Measurements from ENCODE around the gene FPR1. TPM values are rescaled to one million over a fixed set of nuclear protein-coding genes. Genes with fewer than 3 reads are reported as not detected.

FPR1 gene
- total and polyA plus RNA-seq, 2 experiments from 2014 or later, result not detected

DNA sequence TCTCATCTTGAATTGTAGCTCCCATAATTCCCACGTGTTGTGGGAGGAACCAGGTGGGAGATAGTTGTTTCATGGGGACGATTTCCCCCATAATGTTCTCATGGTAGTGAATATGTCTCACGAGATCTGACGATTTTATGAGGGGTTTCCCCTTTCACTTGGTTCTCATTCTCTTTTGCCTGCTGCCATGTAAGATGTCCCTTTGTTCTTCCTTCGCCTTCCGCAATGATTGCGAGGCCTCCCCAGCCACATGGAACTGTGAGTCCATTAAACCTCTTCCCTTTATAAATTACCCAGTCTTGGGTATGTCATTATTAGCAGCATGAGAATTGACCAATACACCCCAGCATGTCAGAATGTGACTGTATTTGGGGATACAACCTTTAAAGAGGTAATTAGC is 3.9 kb upstream of the FPR1 start:
- Histone ChIP-seq H3K9me3 (ENCODE audit: low read depth) (no peaks in the 10 kb centered on the region), H3K79me2 (ENCODE audit: insufficient read depth) (no peaks in the 10 kb centered on the region), H4K20me1 (ENCODE audit: insufficient read depth) (no peaks in the 10 kb centered on the region), H2AFZ (no peak overlapping the region), H3K4me1 (ENCODE audit: insufficient read depth) (no peaks in the 10 kb centered on the region), H3K27ac (no peak overlapping the region), H3K27me3 (replicated peaks; ENCODE audit: insufficient read depth) (no peaks in the 10 kb centered on the region; the same call in 1 of the 2 replicates), H3K36me3 (ENCODE audit: low read depth) (no peaks in the 10 kb centered on the region), H3K4me2 (ENCODE audit: unreplicated experiment) (no peak overlapping the region), H3K9me2 (ENCODE audit: insufficient read depth) (no peaks in the 10 kb centered on the region), H3F3A (ENCODE audit: insufficient read depth) (no peaks in the 10 kb centered on the region), H3K9ac (no peak overlapping the region), H3K4me3 (no peak overlapping the region)
- in situ Hi-C loops (cut with MboI), result no loop called here
- TF ChIP-seq EZH2phosphoT487 (IDR thresholded peaks at IDR 0.05; ENCODE audit: insufficient read depth, low read depth), result no peak
- TF ChIP-seq EZH2 (IDR thresholded peaks at IDR 0.05; ENCODE audit: insufficient read depth, poor library complexity, severe bottlenecking), result no peak
- no peak for DNase-seq
- WGBS, 2 experiments (ENCODE audit: low coverage in 1 of 2, low lambda C conversion rate in 2 of 2, missing lambda C conversion rate in 2 of 2), result 41 to 48% methylated on average over 7 of the region's 7 CpGs

DNA sequence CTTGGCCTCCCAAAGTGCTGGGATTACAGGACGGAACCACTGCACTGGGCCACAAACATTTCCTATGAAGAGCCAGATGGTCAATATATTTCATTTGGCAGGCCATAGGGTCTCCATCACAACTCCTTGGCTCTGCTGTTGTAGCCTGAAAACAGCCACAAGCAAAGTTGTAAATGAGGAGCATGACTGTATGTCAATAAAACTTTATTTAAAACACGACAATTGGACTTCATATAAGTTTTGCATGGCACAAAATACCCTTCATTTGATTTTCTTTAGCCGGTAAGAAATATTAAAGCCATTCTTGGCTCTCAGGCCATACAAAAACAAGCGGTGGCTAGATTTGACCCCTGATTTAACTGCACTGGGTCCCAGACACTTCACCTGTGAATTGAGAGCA is 3.1 kb upstream of the FPR1 start:
- in situ Hi-C loops (cut with MboI), result no loop called here

DNA sequence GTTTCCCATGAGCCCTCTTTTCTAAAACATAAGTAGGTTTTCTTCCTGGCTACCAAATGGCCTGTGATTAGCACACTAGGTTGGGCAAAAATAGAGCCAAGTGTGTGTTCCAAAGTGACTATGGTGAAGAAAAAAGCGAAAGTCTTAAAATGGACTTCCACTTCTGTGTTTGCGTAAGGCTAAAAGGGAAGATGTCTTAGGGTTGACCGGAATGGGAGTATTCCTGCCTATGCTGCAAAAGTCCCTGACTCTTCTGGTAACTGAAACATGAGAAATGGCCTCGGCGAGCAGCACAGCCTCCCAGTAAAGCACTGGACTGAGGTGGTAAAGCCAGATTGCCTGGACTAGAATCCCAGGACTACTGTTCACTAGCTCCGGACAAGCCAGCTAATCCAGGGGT is 2.4 kb upstream of the FPR1 start:
- H3K9me2 ChIP-seq (ENCODE audit: insufficient read depth), result no peaks in the 10 kb centered on the region
- no peaks in the 10 kb centered on the region for H3F3A ChIP-seq (ENCODE audit: insufficient read depth)
- H4K20me1 ChIP-seq (ENCODE audit: insufficient read depth), result no peaks in the 10 kb centered on the region
- no peak overlapping the region for H2AFZ ChIP-seq
- H3K4me1 ChIP-seq (ENCODE audit: insufficient read depth), result peaks cover 4% of the 10 kb centered on the region; the same call in 1 of the 2 replicates
- H3K4me3 ChIP-seq, result no peak overlapping the region
- DNase-seq, result no peak
- 34 to 38% methylated on average over 6 of the region's 6 CpGs for WGBS, 2 experiments (ENCODE audit: low coverage in 1 of 2, low lambda C conversion rate in 2 of 2, missing lambda C conversion rate in 2 of 2)
- TF ChIP-seq EZH2phosphoT487 (IDR thresholded peaks at IDR 0.05; ENCODE audit: insufficient read depth, low read depth) (no peak), EZH2 (IDR thresholded peaks at IDR 0.05; ENCODE audit: insufficient read depth, poor library complexity, severe bottlenecking) (no peak)
- no peak overlapping the region for H3K4me2 ChIP-seq (ENCODE audit: unreplicated experiment)
- no peaks in the 10 kb centered on the region for H3K9me3 ChIP-seq (ENCODE audit: low read depth)
- no peaks in the 10 kb centered on the region for H3K36me3 ChIP-seq (ENCODE audit: low read depth)
- in situ Hi-C loops (cut with MboI), result no loop called here
- H3K79me2 ChIP-seq (ENCODE audit: insufficient read depth), result no peaks in the 10 kb centered on the region
- no peak overlapping the region for H3K9ac ChIP-seq
- H3K27me3 ChIP-seq (replicated peaks; ENCODE audit: insufficient read depth), result no peaks in the 10 kb centered on the region; the same call in 1 of the 2 replicates
- no peak overlapping the region for H3K27ac ChIP-seq

More for the DNA sequence above, 3.1 kb upstream of the FPR1 start:
- Histone ChIP-seq H3K36me3 (ENCODE audit: low read depth) (no peaks in the 10 kb centered on the region), H3K4me3 (no peak overlapping the region), H3K9me2 (ENCODE audit: insufficient read depth) (no peaks in the 10 kb centered on the region), H3F3A (ENCODE audit: insufficient read depth) (no peaks in the 10 kb centered on the region), H3K27me3 (replicated peaks; ENCODE audit: insufficient read depth) (no peaks in the 10 kb centered on the region; the same call in 1 of the 2 replicates), H3K79me2 (ENCODE audit: insufficient read depth) (no peaks in the 10 kb centered on the region), H3K9me3 (ENCODE audit: low read depth) (no peaks in the 10 kb centered on the region), H3K27ac (no peak overlapping the region), H3K4me1 (ENCODE audit: insufficient read depth) (peaks cover 4% of the 10 kb centered on the region; the same call in 1 of the 2 replicates), H4K20me1 (ENCODE audit: insufficient read depth) (no peaks in the 10 kb centered on the region), H3K4me2 (ENCODE audit: unreplicated experiment) (no peak overlapping the region), H2AFZ (no peak overlapping the region), H3K9ac (no peak overlapping the region)
- 27 to 30% methylated on average over 4 of the region's 4 CpGs for WGBS, 2 experiments (ENCODE audit: low coverage in 1 of 2, low lambda C conversion rate in 2 of 2, missing lambda C conversion rate in 2 of 2)
- DNase-seq, result no peak
- TF ChIP-seq EZH2 (IDR thresholded peaks at IDR 0.05; ENCODE audit: insufficient read depth, poor library complexity, severe bottlenecking), result no peak
- no peak for TF ChIP-seq EZH2phosphoT487 (IDR thresholded peaks at IDR 0.05; ENCODE audit: insufficient read depth, low read depth)

DNA sequence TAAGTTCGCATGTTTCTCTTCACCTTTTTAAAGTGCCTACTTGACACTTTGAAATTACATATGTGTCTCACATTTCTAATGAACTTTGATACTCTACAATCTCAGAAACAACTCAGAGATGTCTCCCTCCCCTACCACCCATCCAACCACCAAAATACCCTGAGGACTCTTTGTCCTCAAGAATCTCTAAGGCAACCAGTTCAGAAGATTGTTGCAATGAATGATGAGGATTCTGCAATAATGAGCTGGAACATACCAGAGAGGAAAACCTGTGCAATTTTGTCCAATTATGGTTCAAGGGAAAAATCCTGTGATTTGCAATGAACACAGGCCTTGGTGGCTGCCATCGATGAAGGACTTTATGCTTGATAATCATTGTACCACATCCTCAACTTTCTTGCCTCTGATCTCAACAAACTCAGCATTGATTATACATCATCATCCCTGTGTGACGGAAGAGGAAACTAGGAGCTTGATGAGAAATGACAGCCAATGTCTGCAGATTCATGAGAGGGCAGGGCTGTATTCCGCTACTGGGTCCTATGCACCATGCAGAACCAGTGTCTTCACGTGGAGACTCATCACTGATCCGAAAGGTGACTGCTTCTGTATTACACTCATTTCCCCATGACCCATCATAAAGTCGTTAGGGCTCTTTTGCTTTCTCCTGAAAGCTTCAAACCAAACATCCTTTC is 1.1 kb downstream of the FPR1 start:
- Histone ChIP-seq H3K9me2 (ENCODE audit: insufficient read depth) (no peaks in the 10 kb centered on the region), H3K79me2 (ENCODE audit: insufficient read depth) (no peaks in the 10 kb centered on the region), H3K27me3 (replicated peaks; ENCODE audit: insufficient read depth) (no peaks in the 10 kb centered on the region; the same call in 1 of the 2 replicates), H3K4me3 (no peak overlapping the region), H3K9me3 (ENCODE audit: low read depth) (no peaks in the 10 kb centered on the region), H3K9ac (no peak overlapping the region), H4K20me1 (ENCODE audit: insufficient read depth) (no peaks in the 10 kb centered on the region), H3F3A (ENCODE audit: insufficient read depth) (no peaks in the 10 kb centered on the region), H3K27ac (peak overlapping the region; percentile 47), H2AFZ (no peak overlapping the region), H3K4me1 (ENCODE audit: insufficient read depth) (peaks cover 4% of the 10 kb centered on the region; the same call in 1 of the 2 replicates), H3K4me2 (ENCODE audit: unreplicated experiment) (no peak overlapping the region), H3K36me3 (ENCODE audit: low read depth) (no peaks in the 10 kb centered on the region)
- TF ChIP-seq EZH2phosphoT487 (IDR thresholded peaks at IDR 0.05; ENCODE audit: insufficient read depth, low read depth) (no peak), EZH2 (IDR thresholded peaks at IDR 0.05; ENCODE audit: insufficient read depth, poor library complexity, severe bottlenecking) (no peak)
- WGBS, 2 experiments (ENCODE audit: low coverage in 1 of 2, low lambda C conversion rate in 2 of 2, missing lambda C conversion rate in 2 of 2), result 31 to 45% methylated on average over 7 of the region's 7 CpGs
- in situ Hi-C loops (cut with MboI), result no loop called here
- peak; percentile 39 for DNase-seq

All from GM23248 (cell line).